ENCODE data around the gene SORBS2.

DNA sequence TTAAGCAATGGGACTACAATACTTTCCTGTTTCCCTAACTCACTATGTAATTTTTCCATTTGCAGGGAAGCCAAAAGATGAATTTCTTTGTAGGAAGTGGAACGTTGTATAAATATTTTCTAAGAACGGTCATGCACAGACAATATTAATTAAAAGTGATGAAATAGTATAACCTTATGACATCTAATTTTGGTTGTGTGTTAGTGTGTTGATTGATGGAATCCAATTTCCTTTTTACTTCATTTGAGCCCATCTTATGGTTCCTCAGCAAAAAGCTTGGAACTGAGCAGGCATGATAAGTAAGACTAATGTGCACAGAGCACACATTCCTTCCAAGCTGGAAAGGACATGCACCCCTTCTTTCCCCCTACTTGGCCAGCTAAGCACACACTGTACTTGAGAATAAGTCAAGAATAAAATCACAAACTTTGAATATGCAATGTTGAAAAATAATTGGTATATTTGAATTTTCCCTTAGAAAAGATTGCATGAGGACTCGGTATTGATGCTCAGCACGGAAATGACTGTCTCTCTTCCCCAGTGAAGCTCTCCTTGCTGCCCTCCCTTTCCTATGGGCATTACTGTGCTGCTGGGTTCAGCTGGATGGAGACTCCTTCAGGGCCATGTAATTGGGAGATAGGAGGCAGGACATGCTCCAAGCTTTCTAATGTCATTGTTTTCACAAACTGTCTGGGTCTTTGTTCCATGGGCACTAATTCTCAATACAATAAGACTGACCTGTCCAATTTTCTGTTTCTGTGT, 257.4 kb downstream of the SORBS2 start:
- TF ChIP-seq, protein P1, sequence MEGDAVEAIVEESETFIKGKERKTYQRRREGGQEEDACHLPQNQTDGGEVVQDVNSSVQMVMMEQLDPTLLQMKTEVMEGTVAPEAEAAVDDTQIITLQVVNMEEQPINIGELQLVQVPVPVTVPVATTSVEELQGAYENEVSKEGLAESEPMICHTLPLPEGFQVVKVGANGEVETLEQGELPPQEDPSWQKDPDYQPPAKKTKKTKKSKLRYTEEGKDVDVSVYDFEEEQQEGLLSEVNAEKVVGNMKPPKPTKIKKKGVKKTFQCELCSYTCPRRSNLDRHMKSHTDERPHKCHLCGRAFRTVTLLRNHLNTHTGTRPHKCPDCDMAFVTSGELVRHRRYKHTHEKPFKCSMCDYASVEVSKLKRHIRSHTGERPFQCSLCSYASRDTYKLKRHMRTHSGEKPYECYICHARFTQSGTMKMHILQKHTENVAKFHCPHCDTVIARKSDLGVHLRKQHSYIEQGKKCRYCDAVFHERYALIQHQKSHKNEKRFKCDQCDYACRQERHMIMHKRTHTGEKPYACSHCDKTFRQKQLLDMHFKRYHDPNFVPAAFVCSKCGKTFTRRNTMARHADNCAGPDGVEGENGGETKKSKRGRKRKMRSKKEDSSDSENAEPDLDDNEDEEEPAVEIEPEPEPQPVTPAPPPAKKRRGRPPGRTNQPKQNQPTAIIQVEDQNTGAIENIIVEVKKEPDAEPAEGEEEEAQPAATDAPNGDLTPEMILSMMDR (IDR thresholded peaks at IDR 0.05): no peak
- TF ChIP-seq EP300 (IDR thresholded peaks at IDR 0.05): no peak
- no peak for TF ChIP-seq POLR2A (IDR thresholded peaks at IDR 0.05)

All from tibial nerve (tissue), 4 donors.